Smooth muscle cell (in vitro differentiated cells): ENCODE results near the gene DCAF15. TPM values are rescaled to one million over a fixed set of nuclear protein-coding genes. Genes with fewer than 3 reads are reported as not detected.

Experiments used
- DNase-seq: peaks from one replicate; lab custom pipeline; 2025; ENCODE audit not compliant: unreplicated experiment; lab: John Stamatoyannopoulos, UW
- H2AFZ ChIP-seq: fragments of 200-600 bp; sonication (generic); 2 replicates; pipeline ENCODE4 v1.6.0; 2016; ENCODE audit warnings: antibody characterized with exemption, low read depth, mild to moderate bottlenecking
- H3F3A ChIP-seq: fragments of 200-600 bp; sonication (generic); 2 replicates; pipeline ENCODE4 v1.6.0; 2017; ENCODE audit warnings: antibody characterized with exemption, low read depth
- H3K27ac ChIP-seq: fragments of 200-600 bp; sonication (generic); 2 replicates; pipeline ENCODE4 v1.5.1; 2016; ENCODE audit warnings: low read depth, mild to moderate bottlenecking
- H3K27me3 ChIP-seq: fragments of 200-600 bp; sonication (generic); 2 replicates; pipeline ENCODE4 v1.6.1; 2016; ENCODE audit warnings: low read depth, mild to moderate bottlenecking
- H3K36me3 ChIP-seq: fragments of 200-600 bp; sonication (generic); 2 replicates; pipeline ENCODE4 v1.5.1; 2016; ENCODE audit warnings: low read depth
- H3K4me1 ChIP-seq: fragments of 200-600 bp; sonication (generic); 2 replicates; pipeline ENCODE4 v1.5.1; 2016; ENCODE audit warnings: low read depth
- H3K4me2 ChIP-seq: fragments of 200-600 bp; sonication (generic); 2 replicates; pipeline ENCODE4 v1.6.0; 2016; ENCODE audit warnings: mild to moderate bottlenecking
- H3K4me3 ChIP-seq: fragments of 200-600 bp; sonication (generic); 2 replicates; pipeline ENCODE4 v1.5.1; 2016; ENCODE audit warnings: mild to moderate bottlenecking
- H3K79me2 ChIP-seq: fragments of 200-600 bp; sonication (generic); 2 replicates; pipeline ENCODE4 v1.6.0; 2016; ENCODE audit warnings: low read depth, mild to moderate bottlenecking
- H3K9ac ChIP-seq: fragments of 200-600 bp; sonication (generic); 2 replicates; pipeline ENCODE4 v1.6.0; 2016; ENCODE audit warnings: low read depth
- H3K9me3 ChIP-seq: fragments of 200-600 bp; sonication (generic); replicated peaks from 2 replicates; pipeline ENCODE4 v1.5.1; 2016; ENCODE audit warnings: low read depth
- H4K20me1 ChIP-seq: fragments of 200-600 bp; sonication (generic); 2 replicates; pipeline ENCODE4 v1.6.0; 2016; ENCODE audit warnings: low read depth
- WGBS: methylation state at CpG from one replicate; pipeline ENCODE4 v1.1.7; 2016; ENCODE audit warnings: low lambda C conversion rate; 5-methylcytosine and 5-hydroxymethylcytosine counted together
- polyA plus RNA-seq: library from polyadenylated mRNA; unstranded; fragments of >200 nt; fragmentation: Nextera tagmentation; extraction: Ambion mirVana; gene quantifications from 2 replicates; pipeline ENCODE4 v1.2.1, GENCODE V29; 2016
- total RNA-seq: library from RNA; depleted of rRNA; stranded (reverse); fragments of >200 nt; gene quantifications from 2 replicates; pipeline ENCODE4 v1.2.3, GENCODE V29; 2014
- TF ChIP-seq, protein P1 (sequence below): fragments of 200-600 bp; sonication (generic); IDR thresholded peaks from 2 replicates; pipeline ENCODE4 v1.5.1; 2017; ENCODE audit warnings: borderline replicate concordance, mild to moderate bottlenecking, antibody characterized with exemption; ENCODE audit not compliant: insufficient read depth, poor library complexity, severe bottlenecking

DCAF15 gene
- total and polyA plus RNA-seq, 2 experiments from 2014 or later, result 12.4 to 27.0 TPM

DNA sequence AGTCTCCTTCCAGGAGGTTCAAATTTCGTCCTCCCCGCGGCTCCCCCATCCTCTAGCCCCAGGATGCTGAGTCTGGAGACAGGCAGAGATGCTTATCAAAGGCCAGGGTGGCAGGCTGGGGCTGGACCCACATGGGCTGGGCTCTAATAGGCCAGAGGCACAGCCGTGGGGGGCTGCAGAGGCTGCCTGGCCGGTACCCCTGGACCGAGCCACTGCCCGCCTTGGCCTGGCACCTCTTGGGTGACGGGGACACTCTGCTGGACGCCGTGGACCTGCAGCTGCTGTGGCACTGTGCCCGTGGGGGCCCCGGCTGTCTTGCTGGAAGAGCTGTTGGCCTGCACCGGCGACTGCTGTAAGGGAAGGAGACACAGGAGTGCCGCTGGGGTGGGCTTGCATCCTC lies 28.0 kb downstream of the DCAF15 start:
- WGBS, result 97% methylated on average over 15 of the region's 15 CpGs

DNA sequence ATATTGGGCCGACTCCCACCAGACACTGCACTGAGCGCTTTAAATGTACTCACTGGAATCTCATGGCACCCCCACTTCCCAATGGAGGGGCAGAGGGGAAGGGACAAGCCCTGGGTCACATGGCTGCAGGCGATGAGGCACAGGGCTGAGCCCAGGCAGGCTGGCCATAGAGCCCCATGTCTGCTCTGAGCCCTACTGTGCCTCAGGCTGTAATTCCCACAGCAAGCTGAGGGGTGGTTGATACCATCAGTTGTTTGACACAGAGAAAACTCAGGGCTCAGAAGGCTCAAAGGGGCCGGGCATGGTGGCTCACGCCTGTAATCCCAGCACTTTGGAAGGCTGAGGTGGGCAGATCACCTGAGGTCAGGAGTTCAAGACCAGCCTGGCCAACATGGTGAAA lies 28.7 kb downstream of the DCAF15 start:
- no peak overlapping the region for H3K4me2 ChIP-seq
- no peaks in the 10 kb centered on the region for H3K36me3 ChIP-seq
- no peaks in the 10 kb centered on the region for H4K20me1 ChIP-seq
- no peak overlapping the region for H3K4me3 ChIP-seq
- WGBS, result 89% methylated on average over 5 of the region's 5 CpGs
- no peaks in the 10 kb centered on the region for H3K79me2 ChIP-seq
- no peak for DNase-seq
- H3F3A ChIP-seq, result no peaks in the 10 kb centered on the region
- peaks cover 10% of the 10 kb centered on the region for H3K4me1 ChIP-seq
- H3K9ac ChIP-seq, result no peak overlapping the region
- no peaks in the 10 kb centered on the region for H3K9me3 ChIP-seq
- TF ChIP-seq, protein P1, sequence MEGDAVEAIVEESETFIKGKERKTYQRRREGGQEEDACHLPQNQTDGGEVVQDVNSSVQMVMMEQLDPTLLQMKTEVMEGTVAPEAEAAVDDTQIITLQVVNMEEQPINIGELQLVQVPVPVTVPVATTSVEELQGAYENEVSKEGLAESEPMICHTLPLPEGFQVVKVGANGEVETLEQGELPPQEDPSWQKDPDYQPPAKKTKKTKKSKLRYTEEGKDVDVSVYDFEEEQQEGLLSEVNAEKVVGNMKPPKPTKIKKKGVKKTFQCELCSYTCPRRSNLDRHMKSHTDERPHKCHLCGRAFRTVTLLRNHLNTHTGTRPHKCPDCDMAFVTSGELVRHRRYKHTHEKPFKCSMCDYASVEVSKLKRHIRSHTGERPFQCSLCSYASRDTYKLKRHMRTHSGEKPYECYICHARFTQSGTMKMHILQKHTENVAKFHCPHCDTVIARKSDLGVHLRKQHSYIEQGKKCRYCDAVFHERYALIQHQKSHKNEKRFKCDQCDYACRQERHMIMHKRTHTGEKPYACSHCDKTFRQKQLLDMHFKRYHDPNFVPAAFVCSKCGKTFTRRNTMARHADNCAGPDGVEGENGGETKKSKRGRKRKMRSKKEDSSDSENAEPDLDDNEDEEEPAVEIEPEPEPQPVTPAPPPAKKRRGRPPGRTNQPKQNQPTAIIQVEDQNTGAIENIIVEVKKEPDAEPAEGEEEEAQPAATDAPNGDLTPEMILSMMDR, result no peak
- H3K27ac ChIP-seq, result no peak overlapping the region
- H3K27me3 ChIP-seq, result no peaks in the 10 kb centered on the region
- H2AFZ ChIP-seq, result no peak overlapping the region

More for the DNA sequence above, 28.0 kb downstream of the DCAF15 start:
- Histone ChIP-seq H3K27me3 (no peaks in the 10 kb centered on the region), H3K27ac (no peak overlapping the region), H3K4me3 (no peak overlapping the region), H3F3A (no peaks in the 10 kb centered on the region), H2AFZ (no peak overlapping the region), H4K20me1 (no peaks in the 10 kb centered on the region), H3K4me2 (no peak overlapping the region), H3K9me3 (no peaks in the 10 kb centered on the region), H3K9ac (no peak overlapping the region), H3K79me2 (no peaks in the 10 kb centered on the region), H3K4me1 (peaks cover 6% of the 10 kb centered on the region), H3K36me3 (no peaks in the 10 kb centered on the region)
- DNase-seq, result no peak
- TF ChIP-seq, protein P1, result no peak

DNA sequence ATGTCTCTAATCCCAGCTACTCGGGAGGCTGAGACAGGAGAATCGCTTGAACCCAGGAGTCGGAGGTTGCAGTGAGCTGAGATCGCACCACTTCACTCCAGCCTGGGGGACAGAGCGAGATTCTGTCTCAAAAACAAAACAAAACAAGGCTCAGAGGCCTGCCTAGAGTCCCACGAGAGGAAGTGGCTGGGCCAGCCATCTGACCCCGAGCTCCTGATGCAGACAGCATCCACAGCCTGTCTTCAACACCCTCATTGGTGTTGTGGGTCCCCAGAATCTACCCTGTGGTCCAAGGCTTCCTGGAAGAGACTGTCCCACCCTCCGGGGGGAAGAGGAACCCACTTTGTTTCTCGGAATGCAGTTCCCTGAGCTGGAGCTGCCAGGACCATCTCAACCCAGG lies 29.2 kb downstream of the DCAF15 start:
- no peak for DNase-seq

More for the DNA sequence above, 29.2 kb downstream of the DCAF15 start:
- no peak overlapping the region for H3K4me2 ChIP-seq
- WGBS, result 93% methylated on average over 9 of the region's 9 CpGs
- H3K4me3 ChIP-seq, result no peak overlapping the region
- no peaks in the 10 kb centered on the region for H3K79me2 ChIP-seq
- H4K20me1 ChIP-seq, result no peaks in the 10 kb centered on the region
- no peaks in the 10 kb centered on the region for H3K9me3 ChIP-seq
- no peaks in the 10 kb centered on the region for H3K36me3 ChIP-seq
- no peak overlapping the region for H3K9ac ChIP-seq
- no peaks in the 10 kb centered on the region for H3K27me3 ChIP-seq
- no peak overlapping the region for H2AFZ ChIP-seq
- TF ChIP-seq, protein P1, result no peak
- H3K27ac ChIP-seq, result no peak overlapping the region
- no peaks in the 10 kb centered on the region for H3F3A ChIP-seq
- peaks cover 14% of the 10 kb centered on the region for H3K4me1 ChIP-seq
